ENCODE results near the gene VAPA.

GRCh38 chr18:9907867-9908266 lies 5.9 kb upstream of the VAPA start:
- no peak for TF ChIP-seq CTCF (conservative IDR thresholded peaks at IDR 0.05; ENCODE audit: low read length)
- no peak for TF ChIP-seq EZH2phosphoT487 (IDR thresholded peaks at IDR 0.05; ENCODE audit: borderline replicate concordance, low read depth, low read length)
